NCI-H1417 treated with DMSO at 0.1 percent for 48 hours (cell line): ENCODE results near the gene FLRT2.

ENCODE experiments used
- DNase-seq: peaks from one replicate; lab custom pipeline; 2025; lab: John Stamatoyannopoulos, UW

Gene FLRT2

GRCh38 chr14:85564841-85565527 is 35.0 kb downstream of the FLRT2 start:
- DNase-seq, result no peak

DNA sequence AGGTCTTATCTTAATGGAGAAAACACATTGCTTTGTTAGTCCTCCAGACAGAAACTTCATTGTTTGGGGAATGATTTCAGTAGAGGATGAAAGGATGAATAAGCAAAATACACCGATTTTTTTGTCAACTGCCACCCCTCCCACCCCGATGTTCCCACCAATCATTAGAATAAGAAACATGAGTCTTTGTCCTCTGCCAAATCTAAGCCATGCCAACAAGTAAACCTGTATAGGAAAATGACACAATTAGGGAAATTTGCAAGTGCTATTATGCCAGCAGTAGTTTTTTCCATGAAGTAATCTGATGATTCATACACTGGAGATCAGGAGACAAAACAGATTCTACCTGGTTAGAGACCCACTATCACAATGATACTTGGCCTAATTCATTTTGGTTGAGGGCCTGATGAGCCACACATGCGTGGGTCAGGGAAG is 35.9 kb downstream of the FLRT2 start:
- DNase-seq, result no peak

DNA sequence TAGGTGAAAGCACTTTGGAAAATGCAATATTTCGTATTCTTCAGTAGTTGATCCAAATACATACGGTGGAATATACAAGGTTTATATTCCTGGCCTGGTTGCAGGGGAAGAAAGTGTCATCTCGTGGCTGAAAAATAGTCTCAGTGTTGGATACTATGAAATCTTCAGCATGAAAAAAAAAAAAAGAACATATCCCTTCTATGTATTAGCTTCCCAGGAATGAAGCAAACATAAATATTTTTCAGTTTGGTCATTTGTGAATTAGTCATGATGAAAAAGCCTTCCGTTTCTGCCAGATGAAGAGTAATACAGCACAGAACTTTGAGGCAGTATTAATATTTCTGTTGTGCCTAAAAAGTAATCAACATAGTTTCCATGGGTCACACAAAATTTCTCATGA is 36.7 kb downstream of the FLRT2 start:
- no peak for DNase-seq

GRCh38 chr14:85572011-85572410 is 42.1 kb downstream of the FLRT2 start:
- DNase-seq, result no peak

DNA sequence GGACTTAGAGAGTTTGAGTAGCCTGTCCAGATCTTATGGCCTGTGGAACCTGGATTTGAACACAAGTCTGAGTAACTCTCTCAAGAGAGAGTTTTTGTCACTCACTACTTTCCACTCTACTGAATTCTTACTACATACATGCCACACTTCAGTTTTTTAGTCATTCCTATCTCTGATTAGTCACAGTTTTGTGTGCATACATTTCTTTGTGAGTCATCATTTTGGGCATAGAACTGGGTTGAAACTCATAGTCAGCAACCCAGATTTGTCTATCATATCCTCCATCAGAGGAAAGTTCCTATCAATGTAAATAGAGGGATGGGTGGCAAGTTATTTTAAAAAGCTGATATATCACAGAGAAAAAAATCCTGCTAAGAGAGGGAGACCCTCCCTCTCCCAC is 42.9 kb downstream of the FLRT2 start:
- no peak for DNase-seq

- no peak for DNase-seq
Measured at GRCh38 chr14:85573406-85573805, 43.5 kb downstream of the FLRT2 start.

DNA sequence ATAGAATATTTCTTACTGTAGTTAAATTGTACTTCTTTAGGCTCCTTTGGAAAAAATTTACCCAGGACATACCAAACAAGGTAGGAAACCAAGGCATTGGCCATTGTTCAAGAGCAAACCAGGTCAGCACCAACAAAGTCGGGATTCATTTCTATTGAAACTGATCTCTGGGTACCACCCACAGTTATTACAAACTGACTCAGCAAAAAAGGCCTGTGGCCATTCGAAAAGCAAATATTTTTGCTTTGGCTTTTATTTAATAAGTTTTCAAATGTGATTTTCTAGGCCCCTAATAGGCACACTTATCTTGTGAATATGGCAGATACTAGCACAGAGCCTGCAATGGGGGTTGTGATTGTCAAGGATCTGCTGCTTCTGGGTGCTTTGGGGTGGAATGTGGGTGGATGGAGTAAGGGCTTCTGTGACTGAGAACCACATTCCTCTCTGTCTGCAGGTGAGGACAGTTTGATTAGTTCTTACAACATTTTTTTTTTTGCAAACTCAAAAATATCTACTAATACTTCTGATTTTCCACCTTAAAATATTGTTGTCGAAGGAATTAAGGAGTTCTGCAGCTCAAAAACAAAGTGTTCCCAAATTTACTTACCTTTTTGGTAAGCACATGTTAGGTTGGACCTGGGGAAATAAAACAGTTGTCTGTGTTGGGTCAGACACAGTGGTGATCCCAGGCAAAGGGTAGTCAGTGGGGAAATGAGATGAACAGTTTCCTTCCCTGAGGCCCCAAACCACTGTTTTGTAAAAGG is 45.1 kb downstream of the FLRT2 start:
- DNase-seq, result no peak

GRCh38 chr14:85575617-85575898 is 45.6 kb downstream of the FLRT2 start:
- no peak for DNase-seq

DNA sequence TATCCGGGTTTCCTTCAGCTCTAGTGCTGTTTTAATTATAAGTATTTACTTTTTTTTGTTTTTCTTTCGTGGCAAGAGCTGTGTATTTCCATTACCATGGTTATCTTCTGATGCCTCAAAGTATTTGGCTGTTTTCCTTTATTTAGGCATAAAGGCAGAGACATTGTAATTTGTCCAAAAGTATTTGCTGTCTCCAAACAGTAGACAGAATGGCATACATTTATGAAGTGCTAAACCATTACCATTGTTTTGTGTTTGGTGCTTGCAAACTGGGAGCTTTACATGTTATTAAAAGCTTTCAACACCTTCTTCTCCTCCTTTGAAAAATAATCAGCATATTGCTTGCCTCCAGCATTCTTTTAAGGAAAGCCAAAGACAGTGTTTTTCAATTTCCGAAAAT is 46.3 kb downstream of the FLRT2 start:
- DNase-seq, result no peak

- DNase-seq, result no peak
Measured at GRCh38 chr14:85576848-85577542, 47.1 kb downstream of the FLRT2 start.

DNA sequence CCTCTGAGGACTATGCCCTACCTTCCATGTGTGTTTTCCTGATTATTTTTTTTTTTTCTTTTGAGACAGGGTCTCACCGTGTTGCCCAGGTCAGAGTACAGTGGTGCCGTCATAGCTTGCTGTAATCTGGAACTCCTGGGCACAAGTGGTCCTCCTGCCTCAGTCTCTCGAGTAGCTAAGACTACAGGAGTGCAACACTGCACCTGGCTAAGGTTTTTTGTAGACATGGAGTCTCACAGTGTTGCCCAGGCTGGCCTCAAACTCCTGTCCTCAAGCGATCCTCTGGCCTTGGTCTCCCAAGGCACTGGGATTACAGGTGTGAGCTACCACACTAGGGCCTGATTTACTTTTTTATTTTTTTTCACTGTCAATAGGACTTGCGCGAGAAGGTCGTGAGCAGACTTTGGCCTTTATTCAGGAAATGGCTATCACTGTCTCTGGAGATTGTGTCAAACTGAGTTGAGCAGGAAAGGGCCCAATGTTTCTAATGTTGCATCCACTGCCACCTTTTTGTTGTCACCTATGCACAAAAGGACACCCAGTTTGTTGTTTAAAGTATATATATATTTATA is 47.7 kb downstream of the FLRT2 start:
- DNase-seq, result no peak

DNA sequence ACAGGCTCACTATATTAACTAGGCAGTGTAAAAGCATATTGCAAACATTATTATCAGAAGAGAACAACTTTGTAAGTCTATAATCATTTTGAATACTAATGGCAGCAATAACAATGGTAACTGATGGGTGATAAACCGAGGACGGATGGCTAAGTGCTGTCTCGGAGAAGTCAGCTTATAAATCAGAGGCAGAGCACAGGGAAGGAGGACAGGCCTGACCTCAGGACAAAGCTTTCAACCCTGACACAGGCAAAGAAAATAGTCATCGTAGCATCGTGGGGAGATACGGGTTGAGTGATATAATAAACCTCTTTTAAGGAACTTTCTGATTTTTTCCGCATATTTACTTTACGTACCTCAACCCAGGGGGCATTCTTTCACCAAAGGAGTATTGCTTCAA is 48.4 kb downstream of the FLRT2 start:
- DNase-seq, result no peak

- no peak for DNase-seq
Measured at GRCh38 chr14:85578930-85579329, 49.0 kb downstream of the FLRT2 start.

DNA sequence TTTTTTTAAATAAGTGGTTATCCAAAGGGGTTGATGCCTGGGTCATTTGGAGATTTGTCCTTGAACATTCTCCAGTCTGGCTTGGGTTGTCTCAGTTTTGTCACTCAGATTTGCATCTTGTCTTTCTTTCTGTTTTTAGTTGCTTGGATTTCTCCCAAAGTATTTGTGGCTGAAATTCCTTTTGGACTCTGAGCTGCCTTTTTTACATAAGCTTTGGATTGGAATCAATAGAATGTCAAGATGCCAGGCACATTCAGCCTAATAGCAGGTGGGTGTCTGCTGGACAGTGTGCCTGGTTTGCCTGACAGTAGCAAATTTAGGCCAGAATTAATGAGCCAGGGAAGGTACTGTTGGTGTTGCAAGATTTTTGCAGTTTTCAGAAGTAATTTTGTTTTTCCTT is 50.0 kb downstream of the FLRT2 start:
- no peak for DNase-seq

DNA sequence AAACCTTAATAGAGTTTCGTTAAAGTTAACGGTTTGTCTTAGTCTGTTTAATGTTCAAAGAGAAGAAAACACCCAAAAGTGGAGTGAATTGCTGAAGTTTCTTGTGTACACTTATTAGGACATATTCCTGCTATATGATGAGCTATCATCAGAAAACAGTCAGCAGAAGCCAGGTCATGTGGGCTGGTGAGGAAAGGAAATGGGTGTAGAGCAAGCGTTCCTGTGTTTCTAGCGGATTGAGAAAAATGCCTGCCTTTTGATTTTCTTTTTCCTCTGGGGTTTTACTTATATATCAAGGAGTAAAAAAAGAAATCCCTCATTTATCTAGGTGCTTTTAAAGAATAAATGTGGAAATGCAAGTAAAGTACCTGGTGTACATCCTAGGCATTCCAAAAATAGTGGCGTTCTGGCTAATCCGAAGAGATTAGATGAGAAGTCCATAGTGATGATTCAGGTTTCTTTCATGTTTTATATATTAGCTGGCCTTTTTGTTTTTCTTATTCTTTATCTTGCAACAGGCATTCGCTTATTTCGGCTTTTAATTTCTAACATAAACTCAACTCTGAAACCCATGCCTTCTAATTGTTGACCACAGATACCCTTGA is 50.7 kb downstream of the FLRT2 start:
- DNase-seq, result no peak

DNA sequence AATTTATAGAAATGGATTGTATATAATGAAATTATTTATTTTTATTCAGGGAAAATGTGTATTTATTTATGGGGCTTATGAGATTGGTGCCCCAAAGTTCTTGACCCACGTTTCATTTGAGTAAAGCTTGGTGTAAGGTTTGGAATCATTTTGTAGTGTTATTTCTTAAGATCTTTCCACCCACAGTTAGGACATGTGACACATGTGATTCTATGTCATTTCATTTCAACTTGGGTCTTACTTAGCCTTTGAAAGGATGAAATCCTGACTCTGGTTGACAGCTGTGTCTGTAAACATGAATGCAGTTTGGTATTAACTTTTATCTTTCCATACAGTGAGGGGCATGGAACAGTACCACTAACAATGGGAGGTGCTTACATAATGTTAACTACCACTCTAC is 51.7 kb downstream of the FLRT2 start:
- no peak for DNase-seq

DNA sequence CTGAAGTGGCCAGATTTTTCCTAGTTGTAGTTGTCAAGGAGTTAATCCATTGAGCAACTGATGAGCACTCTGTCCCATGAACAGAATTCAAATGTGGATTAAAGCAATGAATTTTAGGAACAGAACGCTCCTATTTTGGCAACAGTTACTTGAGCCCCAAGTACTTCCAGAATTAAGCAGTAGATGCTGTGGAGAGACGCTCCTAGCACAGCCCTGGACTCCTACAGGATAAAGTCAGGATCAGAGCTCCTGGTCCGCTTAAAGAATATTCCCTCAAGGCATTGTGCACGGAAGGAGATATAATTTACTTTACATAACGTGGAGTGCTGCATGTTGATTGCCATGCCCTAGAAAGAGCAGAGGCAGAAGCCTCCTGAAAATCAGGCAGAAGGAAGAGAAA is 53.4 kb downstream of the FLRT2 start:
- DNase-seq, result no peak

GRCh38 chr14:85584481-85584880 is 54.5 kb downstream of the FLRT2 start:
- no peak for DNase-seq

- no peak for DNase-seq
Measured at GRCh38 chr14:85587151-85587711, 57.3 kb downstream of the FLRT2 start.

DNA sequence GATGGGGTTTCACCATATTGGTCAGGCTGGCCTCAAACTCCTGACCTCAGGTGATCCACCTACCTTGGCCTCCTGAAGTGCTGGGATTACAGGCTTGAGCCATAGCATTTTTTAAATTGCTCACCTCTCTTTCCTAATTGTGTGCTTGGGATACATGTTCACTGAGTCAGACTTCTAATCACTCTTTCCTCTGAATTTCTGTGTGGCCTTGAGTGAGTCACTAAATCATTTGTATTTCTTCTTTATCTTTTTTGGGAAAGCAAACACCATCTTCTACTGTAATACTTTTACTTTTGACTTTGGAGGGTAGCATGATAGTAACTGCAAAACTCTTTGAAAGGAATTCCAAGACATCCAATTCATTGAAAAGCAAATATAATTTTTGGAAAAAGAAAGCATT is 60.8 kb downstream of the FLRT2 start:
- no peak for DNase-seq

- no peak for DNase-seq
Measured at GRCh38 chr14:85594217-85594616, 64.3 kb downstream of the FLRT2 start.

- no peak for DNase-seq
Measured at GRCh38 chr14:85595981-85596380, 66.0 kb downstream of the FLRT2 start.
